ENCODE measurements around the gene RTL1. TPM values are rescaled to one million over a fixed set of nuclear protein-coding genes. Genes with fewer than 3 reads are reported as not detected.
A peak's percentile ranks its signal among the peaks of the same experiment; 100 is the strongest.

The RTL1 gene
- polyA plus RNA-seq, 1 experiment = not detected

DNA sequence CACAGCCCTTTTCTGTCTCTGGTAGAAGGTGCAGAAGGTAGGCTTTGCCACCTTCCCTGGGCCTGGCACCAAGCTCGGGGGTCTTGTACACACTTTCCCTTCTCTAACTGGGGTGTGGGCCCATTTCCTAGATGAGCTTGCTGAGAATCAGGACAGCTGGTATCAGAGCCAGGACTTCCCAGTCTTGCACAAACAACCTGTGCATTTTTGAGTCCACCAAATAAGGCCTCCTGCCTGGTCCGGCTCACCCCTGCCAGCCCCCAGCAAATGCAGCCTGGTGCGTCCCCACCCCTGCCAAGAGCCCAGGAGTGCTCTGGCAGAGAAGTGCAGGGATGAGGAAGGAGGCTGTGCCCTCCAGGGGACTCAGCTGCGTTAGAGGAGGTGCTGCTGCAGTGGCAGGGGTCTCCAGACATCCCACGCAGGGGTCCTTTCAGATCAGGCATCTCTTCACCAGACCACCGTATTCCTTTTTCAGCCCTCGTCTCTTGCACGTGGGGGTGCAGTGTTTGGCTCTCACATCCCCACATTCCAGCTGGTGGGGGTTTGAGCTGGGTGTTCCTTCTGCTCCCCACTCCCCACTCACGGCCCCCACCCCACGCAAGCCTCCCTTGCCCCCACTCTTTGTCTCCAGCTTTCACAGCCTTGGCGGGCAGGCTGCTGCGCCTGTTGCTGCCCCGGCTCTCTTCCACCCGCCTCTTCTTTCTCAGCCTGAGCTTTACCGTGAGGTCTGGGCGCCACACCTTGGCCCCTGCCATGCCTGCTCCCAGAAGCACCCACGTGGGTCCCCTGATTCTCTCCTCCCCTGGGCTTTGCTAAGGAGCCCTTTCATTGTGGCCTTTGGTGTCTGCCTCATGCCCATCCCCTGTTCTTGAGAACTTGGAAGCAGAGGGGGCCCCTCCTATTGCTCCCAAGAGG lies 45.3 kb downstream of the RTL1 start:
- TF ChIP-seq, protein P1, sequence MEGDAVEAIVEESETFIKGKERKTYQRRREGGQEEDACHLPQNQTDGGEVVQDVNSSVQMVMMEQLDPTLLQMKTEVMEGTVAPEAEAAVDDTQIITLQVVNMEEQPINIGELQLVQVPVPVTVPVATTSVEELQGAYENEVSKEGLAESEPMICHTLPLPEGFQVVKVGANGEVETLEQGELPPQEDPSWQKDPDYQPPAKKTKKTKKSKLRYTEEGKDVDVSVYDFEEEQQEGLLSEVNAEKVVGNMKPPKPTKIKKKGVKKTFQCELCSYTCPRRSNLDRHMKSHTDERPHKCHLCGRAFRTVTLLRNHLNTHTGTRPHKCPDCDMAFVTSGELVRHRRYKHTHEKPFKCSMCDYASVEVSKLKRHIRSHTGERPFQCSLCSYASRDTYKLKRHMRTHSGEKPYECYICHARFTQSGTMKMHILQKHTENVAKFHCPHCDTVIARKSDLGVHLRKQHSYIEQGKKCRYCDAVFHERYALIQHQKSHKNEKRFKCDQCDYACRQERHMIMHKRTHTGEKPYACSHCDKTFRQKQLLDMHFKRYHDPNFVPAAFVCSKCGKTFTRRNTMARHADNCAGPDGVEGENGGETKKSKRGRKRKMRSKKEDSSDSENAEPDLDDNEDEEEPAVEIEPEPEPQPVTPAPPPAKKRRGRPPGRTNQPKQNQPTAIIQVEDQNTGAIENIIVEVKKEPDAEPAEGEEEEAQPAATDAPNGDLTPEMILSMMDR (IDR thresholded peaks at IDR 0.05; ENCODE audit: low read depth, low read length) = no peak
- Histone ChIP-seq H3K27ac (ENCODE audit: low read depth, low read length) (no peak overlapping the region), H3K4me3 (ENCODE audit: low read depth, low read length) (no peak overlapping the region), H3K27me3 (ENCODE audit: control insufficient read depth, insufficient read depth, low read length) (no peaks in the 10 kb centered on the region), H3K9me3 (ENCODE audit: control insufficient read depth, insufficient read depth, low read length) (no peaks in the 10 kb centered on the region; the same call in 1 of the 2 replicates)
- DNase-seq (ENCODE audit: low read depth, low spot score) = no peak
- POLR2A ChIA-PET = no interaction called here
- CTCF ChIA-PET = no interaction called here

DNA sequence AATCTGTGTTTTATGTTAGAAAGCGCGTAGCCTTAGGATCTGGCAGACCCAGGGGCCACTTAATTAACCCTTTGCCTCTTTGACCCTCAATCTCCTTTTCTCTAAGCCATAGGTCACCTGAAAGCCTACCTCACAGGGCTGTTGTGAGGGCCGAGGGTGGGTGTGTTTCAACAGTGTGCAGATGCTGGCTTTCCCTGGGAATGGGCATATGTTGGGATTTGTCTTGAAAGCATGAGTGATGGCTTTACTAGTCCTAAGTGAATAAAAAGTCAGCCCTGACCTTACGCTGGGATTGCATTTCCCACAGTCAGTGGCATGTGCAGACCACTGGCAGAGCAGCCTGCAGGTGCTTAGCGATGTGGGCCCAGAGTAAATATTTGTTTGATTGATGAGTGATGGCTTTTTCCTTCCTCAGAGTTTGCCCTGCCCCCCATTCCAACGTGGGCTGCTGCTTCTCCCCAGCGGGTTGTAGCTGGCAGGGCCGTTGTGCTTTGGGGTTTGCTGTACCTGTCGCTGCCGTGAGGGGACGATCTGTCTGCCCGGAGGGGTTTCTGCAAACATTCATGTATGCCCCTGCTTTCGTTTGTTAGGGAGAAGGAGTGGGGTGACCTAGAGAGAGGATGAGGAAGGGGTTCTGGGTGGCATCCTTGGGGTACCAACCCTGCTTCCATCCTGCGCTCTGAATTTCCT lies 46.1 kb downstream of the RTL1 start:
- no peak for DNase-seq (ENCODE audit: low read depth, low spot score)
- no peaks in the 10 kb centered on the region for H3K27me3 ChIP-seq (ENCODE audit: control insufficient read depth, insufficient read depth, low read length)
- POLR2A ChIA-PET = no interaction called here
- peak overlapping the region; percentile 11 for H3K27ac ChIP-seq (ENCODE audit: low read depth, low read length)
- TF ChIP-seq, protein P1 (IDR thresholded peaks at IDR 0.05; ENCODE audit: low read depth, low read length) = no peak
- no peak overlapping the region for H3K4me3 ChIP-seq (ENCODE audit: low read depth, low read length)
- CTCF ChIA-PET = no interaction called here
- H3K9me3 ChIP-seq (ENCODE audit: control insufficient read depth, insufficient read depth, low read length) = no peaks in the 10 kb centered on the region; the same call in 1 of the 2 replicates

DNA sequence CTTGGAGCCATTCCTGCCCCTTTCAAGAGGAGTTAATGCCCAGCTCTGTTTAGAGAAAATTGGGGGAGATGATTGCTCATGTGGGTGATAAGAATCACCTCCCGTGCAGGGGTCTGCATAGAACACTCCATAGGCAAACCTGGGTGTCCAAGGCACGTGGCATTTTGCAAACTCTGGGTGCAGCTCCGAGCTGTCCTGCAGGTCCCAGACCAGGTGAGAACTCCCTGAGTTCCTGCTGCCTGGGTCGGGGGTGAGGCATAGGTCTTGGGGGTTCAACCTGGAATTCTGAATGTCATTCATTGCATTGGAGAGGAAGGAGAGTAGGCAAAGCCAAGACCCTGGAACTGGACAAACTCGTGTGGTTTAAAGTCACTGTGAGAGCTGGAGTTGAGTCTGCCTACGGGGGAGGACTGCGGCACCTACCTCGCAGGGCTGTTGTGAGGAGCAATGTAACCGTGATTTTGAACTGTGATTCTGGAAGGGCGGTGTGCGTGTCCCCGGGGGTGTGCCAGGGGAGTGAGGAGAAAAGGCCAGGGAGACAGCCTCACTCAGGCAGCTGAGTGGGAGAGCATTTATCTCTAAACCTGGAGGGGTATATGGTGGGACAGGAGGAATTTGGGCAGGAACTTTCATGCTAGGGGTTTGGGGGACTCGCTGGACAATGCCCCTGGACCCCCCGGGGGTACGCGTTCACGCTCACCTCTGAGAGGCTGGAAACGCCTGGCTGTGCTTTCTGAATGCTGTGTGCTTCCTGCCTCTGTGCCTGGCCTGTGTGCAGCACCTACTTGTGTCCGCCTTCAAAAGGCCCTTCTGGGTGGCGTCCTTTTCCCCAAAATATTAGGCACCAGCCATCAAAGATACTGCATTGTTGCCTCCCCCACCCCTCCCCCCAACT lies 47.2 kb downstream of the RTL1 start:
- TF ChIP-seq, protein P1 (IDR thresholded peaks at IDR 0.05; ENCODE audit: low read depth, low read length) = no peak
- H3K9me3 ChIP-seq (ENCODE audit: control insufficient read depth, insufficient read depth, low read length) = no peaks in the 10 kb centered on the region; the same call in 1 of the 2 replicates
- H3K27me3 ChIP-seq (ENCODE audit: control insufficient read depth, insufficient read depth, low read length) = no peaks in the 10 kb centered on the region
- no peak for DNase-seq (ENCODE audit: low read depth, low spot score)
- H3K27ac ChIP-seq (ENCODE audit: low read depth, low read length) = no peak overlapping the region
- no peak overlapping the region for H3K4me3 ChIP-seq (ENCODE audit: low read depth, low read length)
- CTCF ChIA-PET = no interaction called here
- POLR2A ChIA-PET = no interaction called here

DNA sequence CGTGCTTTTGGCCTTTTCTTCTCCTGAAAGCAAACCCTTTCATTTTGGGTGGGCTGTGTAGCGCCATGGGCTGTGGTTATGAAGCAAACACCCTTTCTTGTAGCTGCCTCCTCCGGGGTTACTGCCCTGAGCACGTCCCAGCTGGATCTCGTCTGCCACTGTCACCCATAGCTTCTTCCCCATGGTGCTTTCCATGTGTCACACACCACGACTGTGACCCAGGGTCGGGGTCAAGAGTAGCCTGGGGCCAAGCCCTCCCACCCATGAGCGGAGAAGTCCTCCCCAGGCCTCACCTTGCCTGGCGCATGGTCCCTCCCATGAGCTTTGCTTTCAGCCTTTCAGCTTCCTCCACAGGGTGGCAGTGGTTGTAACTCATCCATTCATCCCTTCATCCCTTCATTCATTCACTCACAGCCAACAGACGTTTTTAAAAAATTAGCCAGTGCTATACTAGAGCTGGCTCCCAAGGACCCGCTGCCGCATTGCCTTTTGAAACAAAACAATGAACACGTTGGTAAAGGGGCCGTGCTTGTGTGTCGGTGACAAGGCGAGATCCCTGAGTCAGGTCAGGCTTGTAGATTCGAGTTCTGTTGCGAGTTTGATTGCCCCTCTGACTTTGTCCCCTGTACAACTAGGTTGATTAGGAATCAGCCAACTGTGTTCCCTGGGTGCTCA lies 48.1 kb downstream of the RTL1 start:
- no peak overlapping the region for H3K27ac ChIP-seq (ENCODE audit: low read depth, low read length)
- ChIA-PET POLR2A (no interaction called here), CTCF (no interaction called here)
- H3K27me3 ChIP-seq (ENCODE audit: control insufficient read depth, insufficient read depth, low read length) = no peaks in the 10 kb centered on the region
- TF ChIP-seq, protein P1 (IDR thresholded peaks at IDR 0.05; ENCODE audit: low read depth, low read length) = no peak
- no peak for DNase-seq (ENCODE audit: low read depth, low spot score)
- no peaks in the 10 kb centered on the region; the same call in 1 of the 2 replicates for H3K9me3 ChIP-seq (ENCODE audit: control insufficient read depth, insufficient read depth, low read length)
- no peak overlapping the region for H3K4me3 ChIP-seq (ENCODE audit: low read depth, low read length)

All from AG04450 (cell line).